Measurements from ENCODE around the gene ITIH1.

GRCh38 chr3:52801839-52802238 lies 24.4 kb downstream of the ITIH1 start:
- no peak for TF ChIP-seq SUZ12 (IDR thresholded peaks at IDR 0.05; ENCODE audit: extremely low read depth, insufficient read depth, insufficient read length)
- no peak for TF ChIP-seq ZNF274 (IDR thresholded peaks at IDR 0.05; ENCODE audit: low read depth, low read length)
